K562 (cell line): ENCODE results near the gene CPED1. TPM values are rescaled to one million over a fixed set of nuclear protein-coding genes. Genes with fewer than 3 reads are reported as not detected.
A peak's percentile ranks its signal among the peaks of the same experiment; 100 is the strongest.

ENCODE experiments used
- ATF3 ChIP-seq, 2 experiments: fragments of 450-650 bp in 1 of 2; sonication (generic) in 1 of 2; formaldehyde crosslinking in 1 of 2; IDR thresholded peaks in 1 of 2; conservative IDR thresholded peaks in 1 of 2; 2 replicates each; pipeline versions ENCODE4 v1.6.1 to v1.8.1; 2016 to 2023; ENCODE audit warnings: mild to moderate bottlenecking in 2 of 2, moderate library complexity in 2 of 2, inconsistent platforms in 1 of 2, missing genetic modification reagents in 1 of 2
- ATF7 ChIP-seq: fragments of 450-650 bp; IDR thresholded peaks from 2 replicates; pipeline ENCODE4 v1.7.1; 2014; ENCODE audit warnings: mild to moderate bottlenecking, moderate library complexity
- CBFA2T2 ChIP-seq: fragments of 450-650 bp; conservative IDR thresholded peaks from 2 replicates; pipeline ENCODE4 v1.6.1; 2017; ENCODE audit warnings: mild to moderate bottlenecking
- CEBPB ChIP-seq: fragments of 450-650 bp; IDR thresholded peaks from 2 replicates; pipeline ENCODE4 v1.6.1; 2016; ENCODE audit warnings: missing genetic modification characterization, missing compliant biosample characterization
- CEBPG ChIP-seq, 3 experiments: fragments of 200-800 bp in 1 of 3; sonication (Bioruptor generic) in 1 of 3; sonication (generic) in 1 of 3; formaldehyde crosslinking in 1 of 3; IDR thresholded peaks in 2 of 3; conservative IDR thresholded peaks in 1 of 3; 2 replicates each; pipeline versions ENCODE4 v1.6.1 to v1.8.0; 2016 to 2022; ENCODE audit warnings: missing compliant biosample characterization in 2 of 3, missing genetic modification characterization in 2 of 3, mild to moderate bottlenecking in 1 of 3, missing genetic modification reagents in 1 of 3
- EP400 ChIP-seq: fragments of 450-650 bp; IDR thresholded peaks from 2 replicates; pipeline ENCODE4 v1.6.1; 2017; ENCODE audit warnings: antibody characterized with exemption, mild to moderate bottlenecking, moderate library complexity
- GTF2F1 ChIP-seq: IDR thresholded peaks from 2 replicates; pipeline ENCODE4 v1.6.1; 2011; ENCODE audit warnings: low read depth, low read length, improper control_type of control experiment
- HMBOX1 ChIP-seq: sonication (generic); IDR thresholded peaks from 2 replicates; pipeline ENCODE4 v1.6.1; 2016
- JUND ChIP-seq, 2 experiments: IDR thresholded peaks; 2 replicates in 1 of 2; 3 replicates in 1 of 2; pipeline ENCODE4 v1.6.1; 2011; ENCODE audit warnings: borderline replicate concordance in 2 of 2, low read depth in 2 of 2, low read length in 2 of 2, improper control_type of control experiment in 1 of 2, missing biosample characterization in 1 of 2, missing genetic modification characterization in 1 of 2, missing genetic modification reagents in 1 of 2
- MTA1 ChIP-seq: fragments of 450-650 bp; IDR thresholded peaks from 2 replicates; pipeline ENCODE4 v1.6.1; 2017; ENCODE audit warnings: borderline replicate concordance
- RBM25 ChIP-seq: fragments of 200-400 bp; formaldehyde crosslinking; IDR thresholded peaks from 2 replicates; pipeline ENCODE4 v1.6.1; 2018; ENCODE audit warnings: low read length, low read depth, moderate library complexity; ENCODE audit not compliant: severe bottlenecking
- TARDBP ChIP-seq: fragments of 450-650 bp; IDR thresholded peaks from 2 replicates; pipeline ENCODE4 v1.6.1; 2016
- VEZF1 ChIP-seq: fragments of 200-800 bp; sonication (Bioruptor generic); IDR thresholded peaks from 2 replicates; pipeline ENCODE4 v1.6.1; 2017; ENCODE audit warnings: missing genetic modification characterization, missing compliant biosample characterization
- ZBTB11 ChIP-seq, 3 experiments: fragments of 200-800 bp in 1 of 3; fragments of 250-450 bp in 1 of 3; fragments of 450-650 bp in 1 of 3; sonication (Bioruptor Pico) in 1 of 3; sonication (Bioruptor generic) in 1 of 3; formaldehyde crosslinking in 1 of 3; IDR thresholded peaks; 2 replicates each; pipeline versions ENCODE4 v1.6.1 to v1.8.0; 2016 to 2022; ENCODE audit warnings: mild to moderate bottlenecking in 2 of 3, missing genetic modification characterization in 2 of 3, missing compliant biosample characterization in 1 of 3, moderate library complexity in 1 of 3
- ZFP36 ChIP-seq: fragments of 150-350 bp; IDR thresholded peaks from 2 replicates; pipeline ENCODE4 v1.6.1; 2018; ENCODE audit warnings: low read length, low read depth; ENCODE audit not compliant: partially characterized antibody
- ZNF212 ChIP-seq: fragments of 450-650 bp; formaldehyde crosslinking; IDR thresholded peaks from 2 replicates; pipeline ENCODE4 v1.4.0; 2020; ENCODE audit warnings: mild to moderate bottlenecking
- ZNF280B ChIP-seq: fragments of 250-450 bp; sonication (Bioruptor Pico); IDR thresholded peaks from 2 replicates; pipeline ENCODE4 v1.5.1; 2021; ENCODE audit warnings: mild to moderate bottlenecking
- ZNF79 ChIP-seq: fragments of 250-450 bp; sonication (Bioruptor Pico); IDR thresholded peaks from 2 replicates; pipeline ENCODE4 v1.4.0; 2020; ENCODE audit warnings: low read depth, mild to moderate bottlenecking, moderate library complexity
- polyA plus RNA-seq, 8 experiments: library from polyadenylated mRNA; depleted of rRNA in 4 of 8; stranded (reverse) in 5 of 8; unstranded in 3 of 8; fragments of >200 nt; fragmentation: Nextera tagmentation in 2 of 8; fragmentation: Illumina TruSeq in 1 of 8; extraction: Ambion mirVana in 2 of 8; extraction: Trizol in 1 of 8; gene quantifications; 2 replicates each; pipeline versions ENCODE4 v1.2.1 to v1.2.3, GENCODE V29; 2011 to 2014; ENCODE audit warnings: inconsistent platforms in 1 of 8, missing spikeins in 1 of 8
- total RNA-seq, 7 experiments: library from RNA; depleted of rRNA in 6 of 7; stranded (reverse); fragments of >200 nt in 6 of 7; fragmentation: Illumina TruSeq in 2 of 7; extraction: Trizol in 2 of 7; gene quantifications; 2 replicates each; pipeline versions ENCODE4 v1.2.1 to v1.2.3, GENCODE V29; 2011 to 2021; ENCODE audit warnings: low replicate concordance in 1 of 7

The CPED1 gene
- total and polyA plus RNA-seq, 9 of the 15 experiments (the other 6 are each of a cell fraction or from before 2014, with no cell fraction given) = 195 to 393 (median 290) TPM

- TF ChIP-seq ZNF280B (CRISPR knock-in tag) = no peak
- TF ChIP-seq CEBPG (CRISPR knock-in tag; IDR thresholded peaks at IDR 0.05) = no peak
- peak in 1 of 2 experiments; percentile 53; a peak in 2 of 4 replicates for TF ChIP-seq CEBPG (tag; conservative IDR thresholded peaks at IDR 0.05 in 1 of 2, IDR thresholded peaks at IDR 0.05 in 1 of 2)
- TF ChIP-seq GTF2F1 = no peak
- TF ChIP-seq ZNF212 (CRISPR knock-in tag) = no peak
- TF ChIP-seq CBFA2T2 = no peak
- no peak for TF ChIP-seq ZNF79
- no peak for TF ChIP-seq MTA1
- peak; percentile 44; the same call in 1 of the 2 replicates for TF ChIP-seq JUND (IDR thresholded peaks at IDR 0.05; ENCODE audit: borderline replicate concordance, low read depth, low read length)
- TF ChIP-seq JUND (tag; IDR thresholded peaks at IDR 0.05; ENCODE audit: borderline replicate concordance, low read depth, low read length) = peak; percentile 58; the same call in 1 of the 3 replicates
- 0 out of 6 replicates have a peak, but pooled peaks of 1 of the 3 experiments have one; percentile 31 for TF ChIP-seq ZBTB11 (CRISPR knock-in tag; IDR thresholded peaks at IDR 0.05)
- TF ChIP-seq HMBOX1 = peak; percentile 83
- 0 out of 2 replicates have a peak, but pooled peaks have one; percentile 31 for TF ChIP-seq EP400
- TF ChIP-seq RBM25 = peak; percentile 69
- no peak for TF ChIP-seq ZFP36
- TF ChIP-seq TARDBP = no peak
- peak; percentile 61; the same call in 1 of the 2 replicates for TF ChIP-seq ATF7
- 0 out of 2 replicates have a peak, but pooled peaks have one; percentile 38 for TF ChIP-seq VEZF1 (CRISPR knock-in tag)
- peak; percentile 48; the same call in 1 of the 2 replicates for TF ChIP-seq ATF3 (IDR thresholded peaks at IDR 0.05)
- no peak for TF ChIP-seq ATF3 (CRISPR knock-in tag; conservative IDR thresholded peaks at IDR 0.05)
- TF ChIP-seq CEBPB = peak; percentile 52; the same call in 1 of the 2 replicates
Measured at GRCh38 chr7:121019018-121019417, 30.5 kb downstream of the CPED1 start (continued).
